Right lobe of liver (tissue), 4 donors: Measurements from ENCODE around the gene GPC5.

ENCODE experiments used
- POLR2A ChIP-seq: fragments of 450-650 bp; IDR thresholded peaks from one replicate; pipeline ENCODE4 v1.6.1; 2017; ENCODE audit warnings: antibody characterized with exemption, mild to moderate bottlenecking
- TF ChIP-seq, protein P1 (sequence below), 4 donors: fragments of 200-600 bp in 3 of 4; fragments of 450-650 bp in 1 of 4; IDR thresholded peaks; one replicate each; pipeline versions ENCODE4 v1.5.1 to v1.8.0; 2016 to 2022; ENCODE audit warnings: antibody characterized with exemption in 4 of 4, mild to moderate bottlenecking in 2 of 4
- donor health status: DM: no; HTN: no; CAD: no.
- donor health status: DM: no; HTN: no; CAD: no.
- donor health status: DM: no; HTN: yes; CAD: no.

GRCh38 chr13:91513790-91514189 lies 115.4 kb downstream of the GPC5 start:
- TF ChIP-seq, protein P1, sequence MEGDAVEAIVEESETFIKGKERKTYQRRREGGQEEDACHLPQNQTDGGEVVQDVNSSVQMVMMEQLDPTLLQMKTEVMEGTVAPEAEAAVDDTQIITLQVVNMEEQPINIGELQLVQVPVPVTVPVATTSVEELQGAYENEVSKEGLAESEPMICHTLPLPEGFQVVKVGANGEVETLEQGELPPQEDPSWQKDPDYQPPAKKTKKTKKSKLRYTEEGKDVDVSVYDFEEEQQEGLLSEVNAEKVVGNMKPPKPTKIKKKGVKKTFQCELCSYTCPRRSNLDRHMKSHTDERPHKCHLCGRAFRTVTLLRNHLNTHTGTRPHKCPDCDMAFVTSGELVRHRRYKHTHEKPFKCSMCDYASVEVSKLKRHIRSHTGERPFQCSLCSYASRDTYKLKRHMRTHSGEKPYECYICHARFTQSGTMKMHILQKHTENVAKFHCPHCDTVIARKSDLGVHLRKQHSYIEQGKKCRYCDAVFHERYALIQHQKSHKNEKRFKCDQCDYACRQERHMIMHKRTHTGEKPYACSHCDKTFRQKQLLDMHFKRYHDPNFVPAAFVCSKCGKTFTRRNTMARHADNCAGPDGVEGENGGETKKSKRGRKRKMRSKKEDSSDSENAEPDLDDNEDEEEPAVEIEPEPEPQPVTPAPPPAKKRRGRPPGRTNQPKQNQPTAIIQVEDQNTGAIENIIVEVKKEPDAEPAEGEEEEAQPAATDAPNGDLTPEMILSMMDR (IDR thresholded peaks at IDR 0.05), result no peak
- TF ChIP-seq POLR2A, result no peak
